ENCODE results near the gene LRBA.

The LRBA gene

GRCh38 chr4:150862829-150863228 lies 152.3 kb downstream of the LRBA start:
- no peak for DNase-seq

GRCh38 chr4:150859453-150859852 lies 155.6 kb downstream of the LRBA start:
- no peak for DNase-seq

GRCh38 chr4:150855981-150856510 lies 159.0 kb downstream of the LRBA start:
- no peak for DNase-seq

- DNase-seq = no peak
These were observed 160.5 kb downstream of the LRBA start for GRCh38 chr4:150854600-150854999.

GRCh38 chr4:150853882-150854281 lies 161.2 kb downstream of the LRBA start:
- no peak for DNase-seq

- no peak for DNase-seq
These were observed 162.9 kb downstream of the LRBA start for GRCh38 chr4:150852216-150852615.

- no peak for DNase-seq
These were observed 166.1 kb downstream of the LRBA start for GRCh38 chr4:150849016-150849415.

- peak; percentile 13 to 23 for DNase-seq
These were observed 186.9 kb downstream of the LRBA start for GRCh38 chr4:150828159-150828558.

- no peak for DNase-seq
These were observed 187.9 kb downstream of the LRBA start for GRCh38 chr4:150827226-150827625.

- no peak for DNase-seq
These were observed 188.8 kb downstream of the LRBA start for GRCh38 chr4:150826306-150826705.

- DNase-seq = no peak
These were observed 192.7 kb downstream of the LRBA start for GRCh38 chr4:150822407-150822806.

- no peak for DNase-seq
These were observed 193.4 kb downstream of the LRBA start for GRCh38 chr4:150821641-150822040.

GRCh38 chr4:150820409-150820808 lies 194.7 kb downstream of the LRBA start:
- DNase-seq = no peak

- no peak for DNase-seq
These were observed 196.4 kb downstream of the LRBA start for GRCh38 chr4:150818661-150819060.

GRCh38 chr4:150817804-150818528 lies 197.1 kb downstream of the LRBA start:
- DNase-seq = no peak

GRCh38 chr4:150817017-150817416 lies 198.1 kb downstream of the LRBA start:
- DNase-seq = no peak

- DNase-seq = no peak
These were observed 198.6 kb downstream of the LRBA start for GRCh38 chr4:150816491-150816890.

- DNase-seq = no peak
These were observed 200.2 kb downstream of the LRBA start for GRCh38 chr4:150814873-150815272.

- no peak for DNase-seq
These were observed 209.7 kb downstream of the LRBA start for GRCh38 chr4:150805183-150806025.

- no peak for DNase-seq
These were observed 213.3 kb downstream of the LRBA start for GRCh38 chr4:150801833-150802232.

GRCh38 chr4:150799207-150799606 lies 215.9 kb downstream of the LRBA start:
- no peak for DNase-seq

- no peak for DNase-seq
These were observed 220.4 kb downstream of the LRBA start for GRCh38 chr4:150794706-150795105.

GRCh38 chr4:150789864-150790263 lies 225.2 kb downstream of the LRBA start:
- DNase-seq = no peak

GRCh38 chr4:150784939-150785338 lies 230.1 kb downstream of the LRBA start:
- DNase-seq = no peak

Measured in stimulated activated CD4-positive, alpha-beta T cell treated with anti-CD3 and anti-CD28 coated beads, Interleukin-2, amount 100 ng/mL, for 48 hours (primary cell).